NCI-H446 treated with DMSO at 0.1 percent for 48 hours (cell line): ENCODE results near the gene TSPAN32.

Source experiments
- DNase-seq: peaks from one replicate; lab custom pipeline; 2025; lab: John Stamatoyannopoulos, UW

The TSPAN32 gene

GRCh38 chr11:2289350-2289749 is 12.5 kb upstream of the TSPAN32 start:
- no peak for DNase-seq

GRCh38 chr11:2289859-2290258 is 12.0 kb upstream of the TSPAN32 start:
- no peak for DNase-seq

GRCh38 chr11:2290351-2290841 is 11.4 kb upstream of the TSPAN32 start:
- no peak for DNase-seq

- DNase-seq = no peak
These were observed 8.3 kb upstream of the TSPAN32 start for GRCh38 chr11:2293531-2293971.

GRCh38 chr11:2293984-2294925 is 7.6 kb upstream of the TSPAN32 start:
- DNase-seq = no peak

- DNase-seq = no peak
These were observed 6.9 kb upstream of the TSPAN32 start for GRCh38 chr11:2294926-2295290.

- no peak for DNase-seq
These were observed 5.6 kb upstream of the TSPAN32 start for GRCh38 chr11:2295971-2296912.

GRCh38 chr11:2296913-2297622 is 4.7 kb upstream of the TSPAN32 start:
- no peak for DNase-seq

- no peak for DNase-seq
These were observed 4.2 kb upstream of the TSPAN32 start for GRCh38 chr11:2297623-2298030.

GRCh38 chr11:2298131-2298794 is 3.5 kb upstream of the TSPAN32 start:
- no peak for DNase-seq

GRCh38 chr11:2298795-2299761 is 2.7 kb upstream of the TSPAN32 start:
- DNase-seq = no peak

- no peak for DNase-seq
These were observed 2.0 kb upstream of the TSPAN32 start for GRCh38 chr11:2299773-2300172.

GRCh38 chr11:2300290-2300935 is 1.4 kb upstream of the TSPAN32 start:
- no peak for DNase-seq

- no peak for DNase-seq
These were observed 730 bp upstream of the TSPAN32 start for GRCh38 chr11:2300936-2301630.

GRCh38 chr11:2302306-2302895 is 588 bp downstream of the TSPAN32 start:
- no peak for DNase-seq

- DNase-seq = no peak
These were observed 1.2 kb downstream of the TSPAN32 start for GRCh38 chr11:2302896-2303626.

GRCh38 chr11:2303627-2304505 is 2.1 kb downstream of the TSPAN32 start:
- DNase-seq = no peak
